GM12874 (cell line): Measurements from ENCODE around the gene ITGA7.

ENCODE experiments used
- TF ChIP-seq, protein P1 (sequence below): IDR thresholded peaks from 2 replicates; pipeline ENCODE4 v1.5.1; 2011; ENCODE audit warnings: low read depth, mild to moderate bottlenecking, control low read depth, low read length, moderate library complexity; ENCODE audit not compliant: insufficient read depth

ITGA7 gene

DNA sequence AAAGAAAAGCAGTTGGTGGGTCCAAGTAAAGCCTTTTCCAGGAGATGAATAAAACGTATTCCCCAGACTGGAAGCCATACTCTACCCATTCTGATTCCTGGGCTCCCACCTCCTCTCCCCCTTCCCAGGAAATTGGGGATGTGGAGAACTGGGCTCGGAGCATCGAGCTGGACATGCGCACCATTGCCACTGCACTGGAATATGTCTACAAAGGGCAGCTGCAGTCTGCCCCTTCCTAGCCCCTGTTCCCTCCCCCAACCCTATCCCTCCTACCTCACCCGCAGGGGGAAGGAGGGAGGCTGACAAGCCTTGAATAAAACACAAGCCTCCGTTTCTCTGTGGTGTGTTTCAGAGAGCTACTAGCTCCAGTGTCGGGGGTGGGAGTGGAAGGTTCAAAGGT, 11.7 kb upstream of the ITGA7 start:
- TF ChIP-seq, protein P1, sequence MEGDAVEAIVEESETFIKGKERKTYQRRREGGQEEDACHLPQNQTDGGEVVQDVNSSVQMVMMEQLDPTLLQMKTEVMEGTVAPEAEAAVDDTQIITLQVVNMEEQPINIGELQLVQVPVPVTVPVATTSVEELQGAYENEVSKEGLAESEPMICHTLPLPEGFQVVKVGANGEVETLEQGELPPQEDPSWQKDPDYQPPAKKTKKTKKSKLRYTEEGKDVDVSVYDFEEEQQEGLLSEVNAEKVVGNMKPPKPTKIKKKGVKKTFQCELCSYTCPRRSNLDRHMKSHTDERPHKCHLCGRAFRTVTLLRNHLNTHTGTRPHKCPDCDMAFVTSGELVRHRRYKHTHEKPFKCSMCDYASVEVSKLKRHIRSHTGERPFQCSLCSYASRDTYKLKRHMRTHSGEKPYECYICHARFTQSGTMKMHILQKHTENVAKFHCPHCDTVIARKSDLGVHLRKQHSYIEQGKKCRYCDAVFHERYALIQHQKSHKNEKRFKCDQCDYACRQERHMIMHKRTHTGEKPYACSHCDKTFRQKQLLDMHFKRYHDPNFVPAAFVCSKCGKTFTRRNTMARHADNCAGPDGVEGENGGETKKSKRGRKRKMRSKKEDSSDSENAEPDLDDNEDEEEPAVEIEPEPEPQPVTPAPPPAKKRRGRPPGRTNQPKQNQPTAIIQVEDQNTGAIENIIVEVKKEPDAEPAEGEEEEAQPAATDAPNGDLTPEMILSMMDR = no peak

DNA sequence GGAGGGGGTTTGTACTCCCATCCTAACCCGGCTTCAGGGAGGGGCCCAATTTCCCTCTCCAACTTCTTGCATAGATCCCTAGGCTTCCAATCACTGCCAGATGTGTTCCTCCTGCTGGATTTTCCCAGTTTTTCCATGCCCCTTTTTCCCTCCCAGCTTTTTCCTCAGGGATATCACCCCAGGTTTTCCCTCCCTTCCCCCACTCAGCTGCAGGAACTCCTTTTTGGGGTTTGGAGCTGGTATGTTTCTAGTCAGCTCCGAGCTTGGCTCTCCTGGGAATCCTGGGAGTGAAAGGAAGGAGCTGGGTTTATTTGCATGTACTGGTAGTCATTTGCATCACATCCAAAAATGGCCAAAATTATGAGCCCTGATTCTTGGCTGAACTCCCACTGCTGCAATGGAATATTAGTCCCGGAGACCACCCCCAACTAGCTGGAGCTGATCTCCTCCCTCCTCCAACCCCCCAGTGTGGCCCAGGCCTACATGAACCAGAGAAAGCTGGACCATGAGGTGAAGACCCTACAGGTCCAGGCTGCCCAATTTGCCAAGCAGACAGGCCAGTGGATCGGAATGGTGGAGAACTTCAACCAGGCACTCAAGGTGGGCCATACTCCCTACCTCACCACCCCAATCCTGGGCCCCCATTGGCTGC, 11.0 kb upstream of the ITGA7 start:
- TF ChIP-seq, protein P1 = no peak

DNA sequence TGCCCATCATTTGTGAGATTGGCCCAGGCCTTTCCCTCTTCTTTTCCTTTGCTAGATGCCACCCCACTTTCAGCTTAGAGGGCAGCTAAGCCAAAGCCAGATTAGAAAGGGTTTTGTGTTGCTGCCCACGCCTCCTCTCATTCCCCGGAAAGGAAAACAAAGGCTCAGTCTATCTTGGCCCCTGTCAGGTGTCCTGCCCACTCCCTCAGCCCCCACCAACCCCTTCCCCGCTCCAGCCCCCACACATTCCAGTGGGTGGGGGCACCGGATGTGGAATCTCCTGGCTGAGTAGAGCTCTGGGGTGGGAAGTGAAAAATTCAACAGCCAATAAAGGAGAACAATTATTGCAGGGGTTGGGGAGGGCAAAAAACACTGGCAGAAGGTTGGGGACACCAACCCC, 10.3 kb upstream of the ITGA7 start:
- TF ChIP-seq, protein P1 = no peak

DNA sequence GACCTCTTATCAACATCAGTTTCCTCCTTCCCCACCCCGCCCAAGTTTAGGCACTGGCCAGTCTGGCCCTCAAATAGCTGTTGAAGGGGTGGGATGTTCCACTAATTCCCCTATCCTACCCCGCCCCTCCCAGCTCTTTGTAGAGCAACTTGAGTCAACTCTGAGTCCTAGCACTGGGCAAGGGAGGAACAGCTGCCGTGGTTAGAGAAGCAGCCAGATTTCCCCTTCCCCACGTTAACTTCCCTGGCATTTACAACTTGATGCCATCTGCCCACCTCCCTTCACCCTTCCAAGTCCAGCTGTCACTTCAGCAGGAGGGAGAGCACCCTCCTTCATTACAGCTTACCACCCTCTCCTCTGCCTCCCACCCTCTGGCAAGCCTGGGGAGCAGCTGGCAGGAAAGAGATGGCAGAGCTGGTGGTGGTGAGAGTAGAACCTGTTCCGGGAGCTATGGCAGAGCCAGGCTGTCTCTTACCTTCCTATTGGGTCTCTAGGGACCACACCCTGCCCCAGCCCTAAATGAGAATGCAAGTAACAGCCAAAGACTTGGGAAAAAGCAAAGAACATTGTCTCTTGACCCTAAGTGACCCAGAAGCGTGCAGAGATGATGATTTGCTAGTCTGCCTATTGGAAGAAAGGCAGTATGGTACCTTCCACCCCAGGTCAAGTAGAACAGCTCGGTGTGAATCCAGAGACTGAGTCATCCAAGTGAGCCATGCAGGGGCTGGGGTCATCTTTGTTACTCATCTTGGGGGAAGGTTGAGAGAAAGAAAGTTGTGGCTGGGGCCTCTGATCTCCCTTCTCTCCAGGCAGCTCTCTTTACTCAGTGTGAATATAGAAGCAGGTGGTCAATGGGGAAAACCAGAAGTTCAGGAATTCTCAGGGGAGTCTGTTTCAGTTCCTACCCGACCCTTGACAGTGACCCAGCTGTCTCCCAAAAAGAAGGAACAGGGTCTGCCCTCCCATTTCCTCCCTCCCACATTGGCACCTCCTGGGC, 9.6 kb upstream of the ITGA7 start:
- TF ChIP-seq, protein P1 = no peak

DNA sequence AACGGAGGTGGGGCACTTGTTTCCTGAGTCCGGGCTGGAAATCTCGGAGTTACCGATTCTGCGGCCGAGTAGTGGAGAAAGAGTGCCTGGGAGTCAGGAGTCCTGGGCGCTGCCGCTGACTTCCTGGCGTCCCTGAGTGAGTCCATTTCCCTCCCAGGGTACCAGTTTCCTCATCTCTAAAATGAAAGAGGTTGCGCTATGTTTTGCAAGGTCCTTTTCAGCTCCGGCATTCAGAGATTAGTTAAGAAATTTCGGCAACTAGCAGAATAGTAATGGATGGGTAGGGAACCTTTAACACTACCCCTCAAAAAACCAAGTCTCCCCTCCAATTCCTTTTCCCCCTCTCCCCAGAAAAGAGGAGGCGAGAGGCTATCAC, 8.9 kb upstream of the ITGA7 start:
- TF ChIP-seq, protein P1 = no peak

DNA sequence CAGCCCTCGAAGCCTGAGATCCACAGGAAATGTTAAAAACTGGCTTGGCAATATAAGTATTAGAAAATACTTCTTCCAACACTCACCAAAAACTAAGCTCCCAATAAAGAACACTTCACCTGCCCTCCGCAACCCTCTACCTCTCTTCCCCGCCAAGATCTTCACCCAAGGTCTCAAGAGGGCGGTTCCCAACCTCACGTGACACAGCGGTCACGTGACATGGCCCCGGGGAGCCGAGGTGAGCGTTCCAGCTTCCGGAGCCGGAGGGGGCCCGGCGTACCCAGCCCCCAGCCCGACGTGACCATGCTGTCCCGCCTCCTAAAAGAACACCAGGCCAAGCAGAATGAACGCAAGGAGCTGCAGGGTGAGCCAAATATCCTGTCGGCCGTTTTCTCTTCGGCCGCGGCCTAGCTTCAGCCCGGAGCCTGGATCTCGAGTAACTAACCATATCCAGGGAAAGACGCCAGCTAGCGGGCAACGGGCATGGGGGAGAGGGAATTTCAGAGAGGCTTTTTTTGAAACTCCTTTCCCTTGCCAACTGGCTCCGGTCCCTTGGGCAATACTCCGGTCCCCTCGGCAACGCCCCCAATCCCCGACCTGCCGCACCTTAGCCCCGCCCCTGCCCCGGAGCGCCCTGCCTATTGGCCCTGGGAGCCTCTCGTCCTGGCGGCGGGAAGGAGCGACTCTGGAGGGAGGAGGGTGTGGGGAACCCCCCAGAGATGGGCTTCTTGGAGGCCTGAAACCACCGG, 8.3 kb upstream of the ITGA7 start, which contains the start of gene BLOC1S1:
BLOC1S1 (plus strand) TSS at position 214 of the 749 bp plus-strand sequence; CDS start at position 220, 6 bp downstream.
- TF ChIP-seq, protein P1 = no peak

DNA sequence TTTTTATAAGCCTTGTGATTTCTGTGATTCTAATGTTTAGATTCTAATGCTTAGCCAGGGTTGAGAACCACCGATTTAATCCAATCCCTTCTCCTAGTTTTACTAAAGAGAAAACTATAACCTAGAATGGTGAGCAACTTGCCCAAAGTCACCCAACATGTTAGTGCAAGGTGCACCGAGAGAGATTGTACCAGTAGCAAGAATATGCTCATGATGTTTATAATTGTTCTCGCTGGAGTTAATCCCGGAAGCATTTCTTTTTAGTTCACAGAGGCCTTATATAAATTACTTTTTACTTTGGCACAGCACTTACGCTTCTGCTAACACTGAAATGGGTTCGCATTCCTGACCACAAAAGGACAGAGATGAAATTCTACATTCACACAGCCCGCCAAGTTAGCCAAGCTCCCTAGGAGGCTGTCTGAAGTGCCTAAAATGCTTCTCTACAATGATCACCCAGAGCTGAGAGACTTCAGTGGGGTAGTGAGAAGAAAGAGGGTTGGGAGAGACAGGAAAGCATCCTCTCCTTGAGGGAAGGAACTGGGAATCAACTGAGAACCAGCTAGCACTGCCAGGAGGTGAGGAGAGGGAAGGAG, 7.6 kb upstream of the ITGA7 start:
- TF ChIP-seq, protein P1 = no peak
